ENCODE data around the gene EVPL. TPM values are rescaled to one million over a fixed set of nuclear protein-coding genes. Genes with fewer than 3 reads are reported as not detected.

The EVPL gene
- total RNA-seq, 2 experiments from 2014 or later = 0.02 to 0.05 TPM

DNA sequence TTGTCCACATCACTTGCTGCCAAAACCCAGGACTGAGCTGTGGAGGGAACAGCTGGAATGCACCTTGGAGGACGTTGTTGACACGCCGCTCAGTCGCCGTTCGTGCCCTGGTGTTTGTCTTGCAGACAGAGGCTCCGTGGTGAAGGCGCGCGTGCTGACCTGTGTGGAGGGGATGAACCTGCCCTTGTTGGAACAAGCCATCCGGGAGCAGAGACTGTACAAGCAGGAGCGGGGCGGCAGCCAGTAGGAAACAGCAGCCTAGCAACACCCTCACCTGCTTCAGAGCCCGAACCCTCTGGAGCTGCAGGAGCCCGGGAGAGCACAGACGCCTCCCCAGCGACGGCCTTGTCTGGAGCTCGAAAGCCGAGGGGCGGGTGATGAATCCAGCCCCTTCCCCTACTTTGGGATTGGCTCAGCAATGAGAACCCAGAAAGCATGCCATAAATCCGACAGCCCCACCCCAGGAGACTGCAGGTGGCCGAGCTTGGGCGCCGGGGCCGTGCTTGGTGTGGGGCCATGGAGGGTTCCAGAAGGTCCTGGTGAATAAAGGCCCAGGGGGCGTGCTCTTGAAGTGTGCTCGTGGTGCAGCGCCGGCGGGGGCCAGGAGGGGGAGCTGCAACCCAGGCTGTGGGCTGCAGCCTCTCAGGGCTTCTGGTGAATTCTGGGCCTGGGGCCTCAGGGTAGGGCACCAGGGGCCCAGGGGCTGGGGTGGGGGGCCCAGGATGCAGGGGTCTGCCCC is 26.9 kb downstream of the EVPL start:
- POLR2A ChIA-PET = interaction anchor here (0.5 kb wide), 1 partner anchor 383 kb away, joined by 3 read pairs; no protein-coding TSS in a partner anchor
- no peaks in the 10 kb centered on the region for H3K27me3 Mint-ChIP-seq

DNA sequence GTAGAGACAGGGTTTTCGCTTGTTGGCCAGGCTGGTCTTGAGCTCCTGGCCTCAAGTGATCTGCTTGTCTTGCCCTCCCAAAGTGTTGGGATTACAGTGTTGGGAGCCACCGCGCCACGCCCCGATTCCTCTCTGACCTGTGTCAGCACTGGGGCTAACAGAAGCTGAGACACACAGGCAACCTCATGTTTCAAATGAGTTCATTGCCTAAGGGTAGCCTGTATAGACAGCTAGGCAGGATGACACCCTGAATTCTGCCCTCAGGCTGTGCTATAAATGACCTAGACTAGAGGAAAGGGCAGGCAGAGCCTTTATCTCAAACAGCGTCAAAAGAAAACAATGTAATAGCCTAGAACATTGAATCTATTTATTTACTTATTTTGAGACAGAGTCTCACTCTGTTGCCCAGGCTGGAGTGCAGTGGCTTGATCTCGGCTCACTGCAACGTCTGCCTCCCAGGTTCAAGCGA is 28.7 kb downstream of the EVPL start:
- no peak overlapping the region for H3K4me3 Mint-ChIP-seq

More for the DNA sequence above, 26.9 kb downstream of the EVPL start:
- peaks cover 20% of the 10 kb centered on the region for H3K4me1 Mint-ChIP-seq
- no peaks in the 10 kb centered on the region for H3K9me3 Mint-ChIP-seq
- peak; percentile 71 for DNase-seq
- CTCF ChIA-PET = interaction anchor here (0.6 to 6.2 kb wide), 15 partner anchors 10 to 299 kb away, joined by 3 to 31 read pairs (median 3); partner anchors contain the start of genes FBF1 and GALK1
- H3K27ac Mint-ChIP-seq = no peak overlapping the region
- no peaks in the 10 kb centered on the region for H3K36me3 Mint-ChIP-seq (ENCODE audit: low read depth)
- H3K4me3 Mint-ChIP-seq = no peak overlapping the region

DNA sequence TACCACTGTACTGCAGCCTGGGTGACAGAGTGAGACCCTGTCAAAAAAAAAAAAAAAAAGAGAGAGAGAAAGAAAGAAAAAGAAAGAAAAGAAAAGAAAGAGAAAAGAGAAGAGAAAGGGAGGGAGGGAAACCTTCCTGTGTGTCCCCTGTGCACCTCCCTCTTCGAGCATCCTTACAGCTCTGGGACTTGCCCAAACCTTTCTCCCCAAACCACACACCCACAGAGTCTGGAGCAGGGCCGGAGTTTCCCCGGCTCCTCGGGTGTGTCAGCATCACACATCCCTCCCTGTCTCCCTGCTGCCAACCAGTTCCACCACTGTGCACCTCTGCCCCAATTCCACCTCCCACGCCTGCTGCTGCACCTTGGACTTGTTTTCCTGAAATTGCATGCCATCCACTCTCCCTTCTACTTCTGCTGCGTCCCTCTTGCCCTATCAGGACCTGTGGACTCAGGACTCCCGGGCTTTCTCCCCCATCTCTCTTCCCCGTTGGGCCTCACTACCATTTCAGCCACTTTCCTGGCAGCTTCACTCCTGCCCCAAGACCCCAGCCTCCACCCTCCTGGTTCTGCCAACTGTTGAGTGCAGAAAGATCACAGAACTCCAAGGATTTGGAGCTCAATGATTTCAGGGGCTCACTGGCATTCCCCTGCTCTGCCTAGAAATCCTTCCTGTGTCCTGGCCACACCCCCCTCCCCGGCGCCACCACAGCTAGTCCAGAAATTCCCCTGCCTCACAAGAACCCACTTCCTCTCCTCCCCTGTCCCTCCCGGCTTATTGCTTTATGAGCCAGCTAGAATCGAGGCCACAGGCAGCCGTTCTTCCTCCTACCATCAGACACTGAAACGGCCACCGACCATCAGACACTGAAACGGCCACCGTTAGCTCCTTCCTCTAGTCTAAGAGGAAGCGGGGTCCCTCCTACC is 30.2 kb downstream of the EVPL start:
- DNase-seq = peak; percentile 21
- ChIA-PET POLR2A (interaction anchor here (0.6 to 1.1 kb wide), 3 partner anchors 13 to 94 kb away, joined by 3 to 5 read pairs (median 3); no protein-coding TSS in a partner anchor), CTCF (interaction anchor here (0.5 to 6.2 kb wide), 14 partner anchors 9 to 401 kb away, joined by 3 to 31 read pairs (median 4); no protein-coding TSS in a partner anchor)
- Mint-ChIP-seq H3K9me3 (no peaks in the 10 kb centered on the region), H3K4me1 (peaks cover 20% of the 10 kb centered on the region), H3K4me3 (no peak overlapping the region), H3K27me3 (no peaks in the 10 kb centered on the region), H3K36me3 (ENCODE audit: low read depth) (peaks cover 3% of the 10 kb centered on the region), H3K27ac (peak overlapping the region; percentile 65)

More for the DNA sequence above, 28.7 kb downstream of the EVPL start:
- H3K27me3 Mint-ChIP-seq = no peaks in the 10 kb centered on the region
- ChIA-PET POLR2A (no interaction called here), CTCF (interaction anchor here (0.6 to 6.2 kb wide), 6 partner anchors 11 to 1103 kb away, joined by 3 to 31 read pairs (median 4); no protein-coding TSS in a partner anchor)
- no peak overlapping the region for H3K27ac Mint-ChIP-seq
- H3K9me3 Mint-ChIP-seq = no peaks in the 10 kb centered on the region
- no peak for DNase-seq
- peaks cover 2% of the 10 kb centered on the region for H3K36me3 Mint-ChIP-seq (ENCODE audit: low read depth)
- peaks cover 20% of the 10 kb centered on the region for H3K4me1 Mint-ChIP-seq

DNA sequence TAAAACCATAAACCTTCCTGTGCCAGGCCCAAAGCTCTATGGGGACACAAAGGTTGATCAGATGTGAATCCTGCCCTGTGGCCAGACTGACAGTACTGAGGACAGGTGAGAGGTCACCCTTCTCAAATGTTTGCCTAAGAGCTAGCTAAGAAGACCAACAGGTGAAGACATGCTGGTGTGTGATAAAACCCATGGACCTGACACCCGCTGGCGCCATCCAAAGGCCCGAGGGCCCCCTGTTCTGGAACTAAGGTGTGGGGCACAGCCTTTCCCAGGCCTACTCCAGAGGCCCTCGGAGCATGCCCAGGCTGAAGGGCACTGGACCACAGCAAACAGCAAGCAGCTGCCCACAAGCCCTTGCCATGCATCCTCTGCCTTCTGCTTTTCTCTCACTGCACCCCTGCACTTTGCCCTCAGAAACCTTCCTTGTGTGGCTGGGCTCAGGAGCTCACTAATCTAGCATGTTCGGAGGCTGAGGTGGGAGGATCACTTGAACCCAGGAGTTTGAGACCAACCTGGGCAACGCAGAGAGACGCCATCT is 31.7 kb downstream of the EVPL start:
- H3K27ac Mint-ChIP-seq = no peak overlapping the region
- no peaks in the 10 kb centered on the region for H3K9me3 Mint-ChIP-seq
- ChIA-PET POLR2A (interaction anchor here (1.1 kb wide), 1 partner anchor 11 kb away, joined by 3 read pairs; no protein-coding TSS in a partner anchor), CTCF (interaction anchor here (0.9 to 6.2 kb wide), 6 partner anchors 10 to 284 kb away, joined by 3 to 31 read pairs (median 4); no protein-coding TSS in a partner anchor)
- peaks cover 20% of the 10 kb centered on the region for H3K4me1 Mint-ChIP-seq
- no peak for DNase-seq
- no peaks in the 10 kb centered on the region for H3K27me3 Mint-ChIP-seq
- H3K36me3 Mint-ChIP-seq (ENCODE audit: low read depth) = peaks cover 3% of the 10 kb centered on the region
- no peak overlapping the region for H3K4me3 Mint-ChIP-seq

GRCh38 chr17:75994802-75995370 is 32.2 kb downstream of the EVPL start:
- CTCF ChIA-PET = interaction anchor here (0.7 to 6.2 kb wide), 4 partner anchors 19 to 360 kb away, joined by 3 to 31 read pairs (median 4); no protein-coding TSS in a partner anchor

GRCh38 chr17:75991396-75991795 is 35.7 kb downstream of the EVPL start:
- H3K27me3 Mint-ChIP-seq = no peaks in the 10 kb centered on the region
- no peak overlapping the region for H3K4me3 Mint-ChIP-seq
- no peaks in the 10 kb centered on the region for H3K9me3 Mint-ChIP-seq
- DNase-seq = no peak
- POLR2A ChIA-PET = no interaction called here
- no peak overlapping the region for H3K27ac Mint-ChIP-seq
- CTCF ChIA-PET = interaction anchor here (0.6 to 2.5 kb wide), 4 partner anchors 11 to 226 kb away, joined by 3 to 7 read pairs (median 4); no protein-coding TSS in a partner anchor
- H3K36me3 Mint-ChIP-seq (ENCODE audit: low read depth) = peaks cover 5% of the 10 kb centered on the region
- H3K4me1 Mint-ChIP-seq = peaks cover 4% of the 10 kb centered on the region

More at GRCh38 chr17:75994802-75995370, 32.2 kb downstream of the EVPL start:
- POLR2A ChIA-PET = no interaction called here
- no peak for DNase-seq
- Mint-ChIP-seq H3K4me3 (no peak overlapping the region), H3K9me3 (no peaks in the 10 kb centered on the region), H3K36me3 (ENCODE audit: low read depth) (peaks cover 5% of the 10 kb centered on the region), H3K27me3 (no peaks in the 10 kb centered on the region), H3K27ac (no peak overlapping the region), H3K4me1 (peaks cover 20% of the 10 kb centered on the region)

DNA sequence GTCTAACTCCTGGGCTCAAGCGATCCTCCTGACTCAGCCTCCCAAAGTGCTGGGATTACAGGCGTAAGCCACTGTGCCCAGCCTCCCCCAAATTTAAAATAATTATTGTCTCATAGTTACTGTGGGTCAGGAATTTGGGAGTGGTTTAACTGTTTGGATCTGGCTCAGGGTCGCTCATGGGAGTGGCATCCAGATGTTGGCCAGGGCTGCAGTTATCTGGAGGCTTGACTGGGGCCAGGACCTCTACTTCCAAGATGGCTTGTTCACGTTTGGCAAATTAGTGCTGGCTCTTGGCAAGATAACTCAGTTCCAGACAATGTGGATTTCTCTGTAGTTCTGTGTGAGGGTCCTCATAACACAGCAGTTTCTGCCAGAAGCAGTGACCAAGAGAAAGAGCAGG is 40.1 kb downstream of the EVPL start:
- Mint-ChIP-seq H3K27me3 (no peaks in the 10 kb centered on the region), H3K36me3 (ENCODE audit: low read depth) (peaks cover 2% of the 10 kb centered on the region), H3K4me1 (peaks cover 3% of the 10 kb centered on the region), H3K27ac (peak overlapping the region; percentile 9), H3K9me3 (no peaks in the 10 kb centered on the region), H3K4me3 (no peak overlapping the region)
- ChIA-PET CTCF (interaction anchor here (0.9 kb wide), 1 partner anchor 44 kb away, joined by 3 read pairs; no protein-coding TSS in a partner anchor), POLR2A (no interaction called here)
- DNase-seq = no peak

- ChIA-PET CTCF (no interaction called here), POLR2A (no interaction called here)
- Mint-ChIP-seq H3K27me3 (no peaks in the 10 kb centered on the region), H3K4me1 (peaks cover 7% of the 10 kb centered on the region), H3K9me3 (no peaks in the 10 kb centered on the region), H3K4me3 (no peak overlapping the region), H3K36me3 (ENCODE audit: low read depth) (peaks cover 2% of the 10 kb centered on the region), H3K27ac (no peak overlapping the region)
- no peak for DNase-seq
Measured at GRCh38 chr17:75985986-75986385, 41.1 kb downstream of the EVPL start.

- POLR2A ChIA-PET = interaction anchor here (1.0 kb wide), 1 partner anchor 13 kb away, joined by 3 read pairs; no protein-coding TSS in a partner anchor
- no peaks in the 10 kb centered on the region for H3K36me3 Mint-ChIP-seq (ENCODE audit: low read depth)
- no peak overlapping the region for H3K4me3 Mint-ChIP-seq
- no peak overlapping the region for H3K27ac Mint-ChIP-seq
- CTCF ChIA-PET = interaction anchor here (1.1 to 2.5 kb wide), 3 partner anchors 13 to 20 kb away, joined by 3 to 7 read pairs (median 5); no protein-coding TSS in a partner anchor
- no peaks in the 10 kb centered on the region for H3K27me3 Mint-ChIP-seq
- no peaks in the 10 kb centered on the region for H3K9me3 Mint-ChIP-seq
- peaks cover 15% of the 10 kb centered on the region for H3K4me1 Mint-ChIP-seq
- no peak for DNase-seq
Measured at GRCh38 chr17:75983501-75984181, 43.5 kb downstream of the EVPL start.

GRCh38 chr17:75981019-75981615 is 46.0 kb downstream of the EVPL start:
- Mint-ChIP-seq H3K27me3 (no peaks in the 10 kb centered on the region), H3K9me3 (no peaks in the 10 kb centered on the region), H3K27ac (peak overlapping the region; percentile 98), H3K36me3 (ENCODE audit: low read depth) (peaks cover 9% of the 10 kb centered on the region), H3K4me3 (peak overlapping the region; percentile 91), H3K4me1 (peaks cover 32% of the 10 kb centered on the region)
- ChIA-PET POLR2A (no interaction called here), CTCF (interaction anchor here (0.5 to 1.6 kb wide), 8 partner anchors 19 to 1173 kb away, joined by 3 to 7 read pairs (median 4); partner anchors contain the start of genes CDK3 and TRIM65)
- DNase-seq = no peak
